WTC11 (cell line): ENCODE measurements around the gene MICAL3. TPM values are rescaled to one million over a fixed set of nuclear protein-coding genes. Genes with fewer than 3 reads are reported as not detected.

Experiments used
- ATAC-seq: fragments of 200-7000 bp; cut with Tn5 transposase; 2 replicates; pipeline ENCODE4 v1.10.0; 2021; ENCODE audit warnings: mild to moderate bottlenecking, moderate library complexity
- CTCF ChIA-PET: fragments of 300-600 bp; sonication (Branson Sonifier 250); formaldehyde crosslinking; loops from one replicate; lab custom pipeline; 2021; ENCODE audit warnings: antibody characterized with exemption; lab: Charles Lee
- POLR2A ChIA-PET: fragments of 350-600 bp; sonication (Branson Sonifier 250); formaldehyde crosslinking; loops from one replicate; lab custom pipeline; 2021; ENCODE audit warnings: antibody characterized with exemption; lab: Charles Lee
- DNase-seq: peaks from one replicate; pipeline ENCODE4 v3.0.0; 2021; ENCODE audit warnings: low spot score
- H3K27ac Mint-ChIP-seq: 2 replicates; pipeline ENCODE4 v1.8.0; 2021; ENCODE audit warnings: mixed read lengths
- H3K27me3 Mint-ChIP-seq: 2 replicates; pipeline ENCODE4 v1.8.0; 2021; ENCODE audit warnings: low read depth, mild to moderate bottlenecking, moderate library complexity, mixed read lengths
- H3K36me3 Mint-ChIP-seq: 2 replicates; pipeline ENCODE4 v1.8.0; 2021; ENCODE audit warnings: mixed read lengths
- H3K4me1 Mint-ChIP-seq: 2 replicates; pipeline ENCODE4 v1.8.0; 2022; ENCODE audit warnings: mixed read lengths
- H3K4me3 Mint-ChIP-seq: 2 replicates; pipeline ENCODE4 v1.8.0; 2021; ENCODE audit warnings: mild to moderate bottlenecking, moderate library complexity, mixed read lengths
- H3K9me3 Mint-ChIP-seq: 2 replicates; pipeline ENCODE4 v1.8.0; 2021; ENCODE audit warnings: mixed read lengths
- CREB1 ChIP-seq: sonication (generic); formaldehyde crosslinking; IDR thresholded peaks from 2 replicates; pipeline ENCODE4 v1.8.0; 2023; ENCODE audit warnings: mild to moderate bottlenecking, missing genetic modification reagents
- ESRRA ChIP-seq: sonication (generic); formaldehyde crosslinking; IDR thresholded peaks from 2 replicates; pipeline ENCODE4 v1.8.1; 2022; ENCODE audit warnings: mild to moderate bottlenecking, missing genetic modification reagents, borderline replicate concordance
- FOXJ3 ChIP-seq: sonication (generic); formaldehyde crosslinking; IDR thresholded peaks from 2 replicates; pipeline ENCODE4 v1.9.0; 2021; ENCODE audit warnings: missing genetic modification reagents, mild to moderate bottlenecking, borderline replicate concordance
- GRHL2 ChIP-seq: fragments of 250-450 bp; sonication (Bioruptor Pico); IDR thresholded peaks from 2 replicates; pipeline ENCODE4 v1.8.0; 2022; ENCODE audit warnings: mild to moderate bottlenecking, moderate library complexity; ENCODE audit not compliant: insufficient replicate concordance, severe bottlenecking
- JUN ChIP-seq: sonication (generic); formaldehyde crosslinking; IDR thresholded peaks from 2 replicates; pipeline ENCODE4 v1.8.0; 2023; ENCODE audit warnings: mild to moderate bottlenecking, missing genetic modification reagents
- MXD4 ChIP-seq: fragments of 250-450 bp; sonication (Bioruptor Pico); IDR thresholded peaks from 2 replicates; pipeline ENCODE4 v1.8.0; 2021; ENCODE audit warnings: mild to moderate bottlenecking, moderate library complexity, borderline replicate concordance
- NFATC4 ChIP-seq: fragments of 250-450 bp; sonication (Bioruptor Pico); IDR thresholded peaks from 2 replicates; pipeline ENCODE4 v1.9.0; 2021; ENCODE audit warnings: mild to moderate bottlenecking
- NFYB ChIP-seq: sonication (generic); formaldehyde crosslinking; conservative IDR thresholded peaks from 2 replicates; pipeline ENCODE4 v1.8.0; 2022; ENCODE audit warnings: low read depth, missing genetic modification reagents
- NR1H2 ChIP-seq: sonication (generic); formaldehyde crosslinking; IDR thresholded peaks from 2 replicates; pipeline ENCODE4 v1.9.0; 2021; ENCODE audit warnings: mild to moderate bottlenecking, moderate library complexity, missing genetic modification reagents
- TCF7 ChIP-seq: sonication (generic); formaldehyde crosslinking; IDR thresholded peaks from 2 replicates; pipeline ENCODE4 v1.8.0; 2022; ENCODE audit warnings: mild to moderate bottlenecking, low read depth, missing genetic modification reagents, moderate library complexity
- ZBTB21 ChIP-seq: sonication (generic); formaldehyde crosslinking; IDR thresholded peaks from 2 replicates; pipeline ENCODE4 v1.8.1; 2023; ENCODE audit warnings: mild to moderate bottlenecking, missing genetic modification reagents, borderline replicate concordance
- ZNF232 ChIP-seq: sonication (generic); formaldehyde crosslinking; IDR thresholded peaks from 2 replicates; pipeline ENCODE4 v1.8.0; 2022; ENCODE audit warnings: mild to moderate bottlenecking, missing genetic modification reagents
- ZNF396 ChIP-seq: fragments of 250-450 bp; sonication (Bioruptor Pico); IDR thresholded peaks from 2 replicates; pipeline ENCODE4 v1.8.0; 2021; ENCODE audit warnings: mild to moderate bottlenecking, moderate library complexity, borderline replicate concordance
- total RNA-seq: library from RNA; stranded (reverse); gene quantifications from 3 replicates; pipeline ENCODE4 v1.2.3, GENCODE V29; 2021
- TF ChIP-seq, protein P1 (sequence below): sonication (generic); formaldehyde crosslinking; IDR thresholded peaks from 2 replicates; pipeline ENCODE4 v1.8.0; 2023; ENCODE audit warnings: missing genetic modification reagents, mild to moderate bottlenecking, borderline replicate concordance
- TF ChIP-seq, protein P2 (sequence below): fragments of 250-450 bp; sonication (Bioruptor Pico); IDR thresholded peaks from 2 replicates; pipeline ENCODE4 v2.1.2; 2022; ENCODE audit warnings: mild to moderate bottlenecking, moderate library complexity
- TF ChIP-seq, protein P3 (sequence below): sonication (generic); formaldehyde crosslinking; IDR thresholded peaks from 2 replicates; pipeline ENCODE4 v1.8.1; 2022; ENCODE audit warnings: mild to moderate bottlenecking, missing genetic modification reagents, moderate library complexity, borderline replicate concordance
- TF ChIP-seq, protein P4 (sequence below): sonication (generic); formaldehyde crosslinking; IDR thresholded peaks from 2 replicates; pipeline ENCODE4 v1.8.1; 2023; ENCODE audit warnings: mild to moderate bottlenecking, missing genetic modification reagents
- TF ChIP-seq, protein P5 (sequence below): sonication (generic); formaldehyde crosslinking; conservative IDR thresholded peaks from 2 replicates; pipeline ENCODE4 v1.8.1; 2023; ENCODE audit warnings: mild to moderate bottlenecking, low read depth, missing genetic modification reagents, moderate library complexity
- TF ChIP-seq, protein P6 (sequence below): fragments of 250-450 bp; sonication (Bioruptor Pico); IDR thresholded peaks from 2 replicates; pipeline ENCODE4 v1.9.0; 2021; ENCODE audit warnings: mild to moderate bottlenecking
- TF ChIP-seq, protein P7 (sequence below): sonication (generic); formaldehyde crosslinking; conservative IDR thresholded peaks from 2 replicates; pipeline ENCODE4 v1.8.1; 2022; ENCODE audit warnings: mild to moderate bottlenecking, missing genetic modification reagents

The MICAL3 gene
- total RNA-seq, 1 experiment from 2014 or later: 41.2 TPM

DNA sequence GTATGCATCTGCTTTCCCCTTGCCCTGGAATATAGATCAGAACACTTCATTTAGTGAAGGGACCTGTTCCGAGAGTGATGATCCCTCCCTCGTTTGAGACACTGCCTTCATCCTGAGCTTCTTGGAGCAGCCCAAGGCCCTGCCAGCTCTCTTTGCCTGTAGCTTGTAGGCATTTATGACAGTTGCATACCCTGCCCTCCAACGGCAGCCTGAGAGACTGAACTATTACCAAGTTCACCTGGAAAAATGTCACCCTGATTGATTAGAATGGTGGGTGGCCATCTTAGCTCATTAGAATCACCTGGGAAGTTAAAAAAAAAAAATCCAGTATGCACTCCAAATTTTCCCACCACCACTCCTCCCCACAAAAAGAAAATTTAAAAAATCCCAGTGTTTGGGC is 1.5 kb downstream of the MICAL3 start:
- no peak for DNase-seq
- Mint-ChIP-seq H3K36me3 (no peaks in the 10 kb centered on the region), H3K9me3 (no peaks in the 10 kb centered on the region), H3K4me1 (peaks cover 16% of the 10 kb centered on the region), H3K4me3 (peak overlapping the region; percentile 91), H3K27ac (no peak overlapping the region), H3K27me3 (peaks cover 64% of the 10 kb centered on the region)
- ATAC-seq: no peak
- POLR2A ChIA-PET: interaction anchor here (1.5 kb wide), 1 partner anchor 22 kb away, joined by 3 read pairs; no protein-coding TSS in a partner anchor
- TF ChIP-seq ZNF396 (CRISPR knock-in tag): no peak
- TF ChIP-seq GRHL2 (CRISPR knock-in tag): no peak
- TF ChIP-seq ESRRA (CRISPR knock-in tag): no peak
- no peak for TF ChIP-seq MXD4
- no peak for TF ChIP-seq NR1H2
- no peak for TF ChIP-seq ZNF232 (CRISPR knock-in tag)
- TF ChIP-seq, protein P1, sequence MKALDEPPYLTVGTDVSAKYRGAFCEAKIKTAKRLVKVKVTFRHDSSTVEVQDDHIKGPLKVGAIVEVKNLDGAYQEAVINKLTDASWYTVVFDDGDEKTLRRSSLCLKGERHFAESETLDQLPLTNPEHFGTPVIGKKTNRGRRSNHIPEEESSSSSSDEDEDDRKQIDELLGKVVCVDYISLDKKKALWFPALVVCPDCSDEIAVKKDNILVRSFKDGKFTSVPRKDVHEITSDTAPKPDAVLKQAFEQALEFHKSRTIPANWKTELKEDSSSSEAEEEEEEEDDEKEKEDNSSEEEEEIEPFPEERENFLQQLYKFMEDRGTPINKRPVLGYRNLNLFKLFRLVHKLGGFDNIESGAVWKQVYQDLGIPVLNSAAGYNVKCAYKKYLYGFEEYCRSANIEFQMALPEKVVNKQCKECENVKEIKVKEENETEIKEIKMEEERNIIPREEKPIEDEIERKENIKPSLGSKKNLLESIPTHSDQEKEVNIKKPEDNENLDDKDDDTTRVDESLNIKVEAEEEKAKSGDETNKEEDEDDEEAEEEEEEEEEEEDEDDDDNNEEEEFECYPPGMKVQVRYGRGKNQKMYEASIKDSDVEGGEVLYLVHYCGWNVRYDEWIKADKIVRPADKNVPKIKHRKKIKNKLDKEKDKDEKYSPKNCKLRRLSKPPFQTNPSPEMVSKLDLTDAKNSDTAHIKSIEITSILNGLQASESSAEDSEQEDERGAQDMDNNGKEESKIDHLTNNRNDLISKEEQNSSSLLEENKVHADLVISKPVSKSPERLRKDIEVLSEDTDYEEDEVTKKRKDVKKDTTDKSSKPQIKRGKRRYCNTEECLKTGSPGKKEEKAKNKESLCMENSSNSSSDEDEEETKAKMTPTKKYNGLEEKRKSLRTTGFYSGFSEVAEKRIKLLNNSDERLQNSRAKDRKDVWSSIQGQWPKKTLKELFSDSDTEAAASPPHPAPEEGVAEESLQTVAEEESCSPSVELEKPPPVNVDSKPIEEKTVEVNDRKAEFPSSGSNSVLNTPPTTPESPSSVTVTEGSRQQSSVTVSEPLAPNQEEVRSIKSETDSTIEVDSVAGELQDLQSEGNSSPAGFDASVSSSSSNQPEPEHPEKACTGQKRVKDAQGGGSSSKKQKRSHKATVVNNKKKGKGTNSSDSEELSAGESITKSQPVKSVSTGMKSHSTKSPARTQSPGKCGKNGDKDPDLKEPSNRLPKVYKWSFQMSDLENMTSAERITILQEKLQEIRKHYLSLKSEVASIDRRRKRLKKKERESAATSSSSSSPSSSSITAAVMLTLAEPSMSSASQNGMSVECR (CRISPR knock-in tag): no peak
- no peak for TF ChIP-seq NFATC4 (CRISPR knock-in tag)
- TF ChIP-seq NFYB: no peak
- TF ChIP-seq, protein P2, sequence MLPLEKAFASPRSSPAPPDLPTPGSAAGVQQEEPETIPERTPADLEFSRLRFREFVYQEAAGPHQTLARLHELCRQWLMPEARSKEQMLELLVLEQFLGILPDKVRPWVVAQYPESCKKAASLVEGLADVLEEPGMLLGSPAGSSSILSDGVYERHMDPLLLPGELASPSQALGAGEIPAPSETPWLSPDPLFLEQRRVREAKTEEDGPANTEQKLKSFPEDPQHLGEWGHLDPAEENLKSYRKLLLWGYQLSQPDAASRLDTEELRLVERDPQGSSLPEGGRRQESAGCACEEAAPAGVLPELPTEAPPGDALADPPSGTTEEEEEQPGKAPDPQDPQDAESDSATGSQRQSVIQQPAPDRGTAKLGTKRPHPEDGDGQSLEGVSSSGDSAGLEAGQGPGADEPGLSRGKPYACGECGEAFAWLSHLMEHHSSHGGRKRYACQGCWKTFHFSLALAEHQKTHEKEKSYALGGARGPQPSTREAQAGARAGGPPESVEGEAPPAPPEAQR (CRISPR knock-in tag): no peak
- no peak for TF ChIP-seq JUN
- CTCF ChIA-PET: interaction anchor here (0.7 to 2.5 kb wide), 8 partner anchors 22 to 243 kb away, joined by 3 to 13 read pairs (median 7); no protein-coding TSS in a partner anchor

DNA sequence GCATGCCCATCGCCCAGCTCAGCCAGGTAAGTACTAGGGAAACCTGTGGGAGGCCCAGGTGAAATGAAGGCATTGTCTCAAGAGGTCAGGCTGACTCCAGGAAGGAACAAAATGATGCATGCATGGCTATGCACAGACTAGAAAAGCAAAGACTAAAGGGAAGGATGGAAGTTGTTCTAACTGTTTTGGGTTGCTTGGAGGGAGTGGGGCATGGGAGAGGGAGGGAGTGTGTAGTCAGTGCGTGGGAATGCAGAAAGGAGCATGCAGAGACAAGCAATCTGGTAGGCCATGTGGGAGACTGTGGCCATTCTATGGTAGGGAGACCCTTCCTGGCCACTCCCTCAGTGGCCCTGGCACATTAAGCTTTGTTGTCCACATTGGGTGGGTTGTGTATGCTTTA is 2.9 kb downstream of the MICAL3 start:
- H3K9me3 Mint-ChIP-seq: no peaks in the 10 kb centered on the region
- H3K27me3 Mint-ChIP-seq: peaks cover 50% of the 10 kb centered on the region
- DNase-seq: no peak
- ChIA-PET POLR2A (no interaction called here), CTCF (interaction anchor here (1.9 kb wide), 1 partner anchor 55 kb away, joined by 4 read pairs; no protein-coding TSS in a partner anchor)
- H3K4me1 Mint-ChIP-seq: peaks cover 16% of the 10 kb centered on the region
- ATAC-seq: no peak
- no peaks in the 10 kb centered on the region for H3K36me3 Mint-ChIP-seq
- H3K4me3 Mint-ChIP-seq: no peak overlapping the region
- H3K27ac Mint-ChIP-seq: no peak overlapping the region
- TF ChIP-seq, protein P3, sequence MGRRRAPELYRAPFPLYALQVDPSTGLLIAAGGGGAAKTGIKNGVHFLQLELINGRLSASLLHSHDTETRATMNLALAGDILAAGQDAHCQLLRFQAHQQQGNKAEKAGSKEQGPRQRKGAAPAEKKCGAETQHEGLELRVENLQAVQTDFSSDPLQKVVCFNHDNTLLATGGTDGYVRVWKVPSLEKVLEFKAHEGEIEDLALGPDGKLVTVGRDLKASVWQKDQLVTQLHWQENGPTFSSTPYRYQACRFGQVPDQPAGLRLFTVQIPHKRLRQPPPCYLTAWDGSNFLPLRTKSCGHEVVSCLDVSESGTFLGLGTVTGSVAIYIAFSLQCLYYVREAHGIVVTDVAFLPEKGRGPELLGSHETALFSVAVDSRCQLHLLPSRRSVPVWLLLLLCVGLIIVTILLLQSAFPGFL (CRISPR knock-in tag): no peak
- TF ChIP-seq CREB1 (CRISPR knock-in tag): no peak
- TF ChIP-seq, protein P4, sequence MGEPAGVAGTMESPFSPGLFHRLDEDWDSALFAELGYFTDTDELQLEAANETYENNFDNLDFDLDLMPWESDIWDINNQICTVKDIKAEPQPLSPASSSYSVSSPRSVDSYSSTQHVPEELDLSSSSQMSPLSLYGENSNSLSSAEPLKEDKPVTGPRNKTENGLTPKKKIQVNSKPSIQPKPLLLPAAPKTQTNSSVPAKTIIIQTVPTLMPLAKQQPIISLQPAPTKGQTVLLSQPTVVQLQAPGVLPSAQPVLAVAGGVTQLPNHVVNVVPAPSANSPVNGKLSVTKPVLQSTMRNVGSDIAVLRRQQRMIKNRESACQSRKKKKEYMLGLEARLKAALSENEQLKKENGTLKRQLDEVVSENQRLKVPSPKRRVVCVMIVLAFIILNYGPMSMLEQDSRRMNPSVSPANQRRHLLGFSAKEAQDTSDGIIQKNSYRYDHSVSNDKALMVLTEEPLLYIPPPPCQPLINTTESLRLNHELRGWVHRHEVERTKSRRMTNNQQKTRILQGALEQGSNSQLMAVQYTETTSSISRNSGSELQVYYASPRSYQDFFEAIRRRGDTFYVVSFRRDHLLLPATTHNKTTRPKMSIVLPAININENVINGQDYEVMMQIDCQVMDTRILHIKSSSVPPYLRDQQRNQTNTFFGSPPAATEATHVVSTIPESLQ (CRISPR knock-in tag): no peak
- TF ChIP-seq, protein P5, sequence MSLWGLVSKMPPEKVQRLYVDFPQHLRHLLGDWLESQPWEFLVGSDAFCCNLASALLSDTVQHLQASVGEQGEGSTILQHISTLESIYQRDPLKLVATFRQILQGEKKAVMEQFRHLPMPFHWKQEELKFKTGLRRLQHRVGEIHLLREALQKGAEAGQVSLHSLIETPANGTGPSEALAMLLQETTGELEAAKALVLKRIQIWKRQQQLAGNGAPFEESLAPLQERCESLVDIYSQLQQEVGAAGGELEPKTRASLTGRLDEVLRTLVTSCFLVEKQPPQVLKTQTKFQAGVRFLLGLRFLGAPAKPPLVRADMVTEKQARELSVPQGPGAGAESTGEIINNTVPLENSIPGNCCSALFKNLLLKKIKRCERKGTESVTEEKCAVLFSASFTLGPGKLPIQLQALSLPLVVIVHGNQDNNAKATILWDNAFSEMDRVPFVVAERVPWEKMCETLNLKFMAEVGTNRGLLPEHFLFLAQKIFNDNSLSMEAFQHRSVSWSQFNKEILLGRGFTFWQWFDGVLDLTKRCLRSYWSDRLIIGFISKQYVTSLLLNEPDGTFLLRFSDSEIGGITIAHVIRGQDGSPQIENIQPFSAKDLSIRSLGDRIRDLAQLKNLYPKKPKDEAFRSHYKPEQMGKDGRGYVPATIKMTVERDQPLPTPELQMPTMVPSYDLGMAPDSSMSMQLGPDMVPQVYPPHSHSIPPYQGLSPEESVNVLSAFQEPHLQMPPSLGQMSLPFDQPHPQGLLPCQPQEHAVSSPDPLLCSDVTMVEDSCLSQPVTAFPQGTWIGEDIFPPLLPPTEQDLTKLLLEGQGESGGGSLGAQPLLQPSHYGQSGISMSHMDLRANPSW (CRISPR knock-in tag): no peak
- TF ChIP-seq ZBTB21 (CRISPR knock-in tag): no peak
- no peak for TF ChIP-seq NR1H2
- TF ChIP-seq, protein P6, sequence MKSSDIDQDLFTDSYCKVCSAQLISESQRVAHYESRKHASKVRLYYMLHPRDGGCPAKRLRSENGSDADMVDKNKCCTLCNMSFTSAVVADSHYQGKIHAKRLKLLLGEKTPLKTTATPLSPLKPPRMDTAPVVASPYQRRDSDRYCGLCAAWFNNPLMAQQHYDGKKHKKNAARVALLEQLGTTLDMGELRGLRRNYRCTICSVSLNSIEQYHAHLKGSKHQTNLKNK (CRISPR knock-in tag): no peak
- TF ChIP-seq, protein P7, sequence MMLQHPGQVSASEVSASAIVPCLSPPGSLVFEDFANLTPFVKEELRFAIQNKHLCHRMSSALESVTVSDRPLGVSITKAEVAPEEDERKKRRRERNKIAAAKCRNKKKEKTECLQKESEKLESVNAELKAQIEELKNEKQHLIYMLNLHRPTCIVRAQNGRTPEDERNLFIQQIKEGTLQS (CRISPR knock-in tag): no peak
- TF ChIP-seq FOXJ3 (CRISPR knock-in tag): no peak
- TF ChIP-seq TCF7 (CRISPR knock-in tag): no peak
